GM18907 (cell line): ENCODE data around the gene GNAI3.

Source experiments
- ATAC-seq: cut with Tn5 transposase; IDR thresholded peaks from one replicate; pipeline ENCODE4 v1.9.1; 2021; ENCODE audit warnings: mild to moderate bottlenecking, moderate library complexity; ENCODE audit not compliant: unreplicated experiment

GNAI3 gene

DNA sequence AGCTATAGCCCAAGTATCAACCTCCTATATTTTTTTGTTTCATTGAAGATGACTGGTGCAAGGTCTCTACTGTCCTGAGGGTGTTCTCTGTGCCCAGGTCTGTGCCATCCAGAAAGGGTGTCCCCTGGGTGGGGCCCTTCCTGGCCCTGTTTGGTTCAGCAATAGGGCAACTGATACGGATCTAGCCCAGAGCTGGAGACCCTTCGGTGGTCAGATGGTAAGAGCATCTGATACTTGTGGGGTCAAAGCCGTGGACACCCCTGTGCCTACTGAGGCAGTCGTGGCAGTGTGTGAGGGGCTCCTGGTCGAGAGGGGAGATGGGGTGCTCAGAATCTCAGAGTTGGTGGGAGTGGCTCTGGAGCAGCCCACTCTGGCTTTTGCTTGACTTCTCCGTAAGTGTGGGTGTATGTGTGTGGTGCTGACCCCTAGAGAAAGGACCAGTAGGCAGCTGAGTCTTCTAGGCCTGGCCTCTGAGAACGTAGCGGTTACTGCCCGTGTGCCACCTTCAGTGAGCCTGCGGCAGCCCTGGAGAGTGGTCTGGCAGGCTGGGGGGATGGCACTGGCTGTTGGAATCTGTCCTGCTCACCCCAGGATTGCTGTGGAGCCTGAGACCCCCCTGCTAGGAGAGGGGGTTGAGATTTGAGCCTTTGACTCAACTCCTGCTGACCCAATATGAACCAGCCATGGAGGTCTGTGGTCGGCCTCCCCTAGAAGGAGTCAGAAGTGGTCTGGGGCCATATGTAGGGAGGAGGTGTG is 73.9 kb downstream of the GNAI3 start:
- no peak for ATAC-seq

DNA sequence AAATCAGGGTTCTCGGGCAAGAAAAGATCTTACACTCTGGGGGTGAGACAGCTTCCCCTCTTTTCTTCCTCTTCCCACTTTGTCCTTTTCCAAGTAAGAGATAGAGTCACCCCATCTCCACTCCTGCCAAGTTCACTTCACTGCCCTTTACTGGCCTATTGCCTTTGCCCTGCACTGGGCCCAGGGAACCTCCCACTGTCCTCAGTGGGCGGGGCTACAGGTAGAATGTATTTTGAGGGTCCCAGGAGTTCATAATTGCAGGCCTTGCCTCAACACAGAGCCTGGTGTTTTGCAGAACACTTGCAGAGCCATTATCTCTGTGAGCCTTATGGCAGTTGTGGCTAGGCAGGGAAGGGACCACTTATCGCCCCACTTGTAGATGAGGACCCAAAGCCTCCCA is 74.5 kb downstream of the GNAI3 start:
- ATAC-seq, result no peak

DNA sequence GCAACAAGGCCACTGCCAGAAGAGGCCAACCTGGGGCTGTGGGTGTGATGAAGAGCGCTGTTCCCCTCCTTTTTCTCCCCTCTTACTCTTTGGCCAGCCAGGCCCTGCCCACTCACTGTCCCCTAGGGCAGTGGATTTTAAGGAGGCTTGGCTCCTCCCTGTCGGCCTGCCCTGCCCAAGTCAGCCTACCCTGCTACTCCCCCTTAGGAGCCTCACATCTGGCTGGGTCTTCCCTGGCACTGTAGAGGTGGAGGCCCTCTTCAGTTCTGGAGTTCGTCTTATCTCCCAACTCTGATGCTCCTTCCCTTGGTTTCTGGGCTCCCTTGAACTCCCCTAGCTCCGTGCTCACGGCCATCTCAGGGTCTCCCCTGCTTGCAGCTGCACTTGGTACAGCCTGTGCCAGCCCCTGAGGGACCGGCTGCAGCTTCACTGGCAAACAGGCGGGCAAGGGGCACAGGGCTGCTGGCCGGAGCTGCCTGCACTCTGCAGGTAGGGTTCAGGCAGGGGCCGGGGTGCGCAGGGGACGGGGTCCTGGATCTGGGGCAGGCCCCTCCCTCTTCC is 75.3 kb downstream of the GNAI3 start:
- no peak for ATAC-seq

DNA sequence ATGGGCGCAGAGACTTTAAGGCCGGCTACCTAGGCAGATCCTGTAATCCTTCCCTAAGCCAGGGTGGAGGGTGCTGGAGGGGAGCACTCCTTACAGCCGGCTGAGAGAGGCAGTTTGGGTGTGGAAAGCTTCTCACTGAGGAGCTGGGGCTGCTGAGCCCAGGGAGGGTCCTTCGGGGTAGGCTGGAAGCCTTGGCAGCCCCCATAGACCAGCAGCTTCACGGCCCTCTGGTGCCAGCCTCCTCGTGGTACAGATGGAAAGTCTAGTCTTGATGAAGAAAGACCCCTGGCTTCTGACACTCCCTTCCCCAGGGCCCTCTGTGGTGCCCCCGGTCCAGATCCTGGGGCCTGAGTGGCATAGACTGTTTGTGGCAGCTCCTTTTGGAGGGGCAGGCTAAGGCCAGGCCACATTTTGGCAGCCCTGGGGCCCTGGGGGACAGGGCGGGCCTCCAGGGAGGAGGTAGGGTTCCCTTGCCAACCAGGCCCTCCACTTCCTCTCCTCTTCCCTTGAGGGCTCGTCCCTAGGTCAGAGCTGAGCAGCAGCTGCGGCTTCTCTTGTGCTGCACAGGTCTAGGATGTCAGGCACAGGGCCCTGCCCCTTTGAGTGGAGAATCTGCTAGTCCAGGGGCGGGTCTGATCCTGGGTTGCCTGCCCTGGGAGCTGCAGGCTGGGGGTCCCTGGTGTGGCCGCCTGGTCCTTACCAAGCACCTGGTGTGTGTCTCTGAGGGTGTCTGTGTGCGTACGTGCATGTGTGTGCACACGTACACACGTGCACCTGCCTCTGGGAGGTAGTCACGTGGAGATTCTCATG is 76.0 kb downstream of the GNAI3 start:
- peak; percentile 34 for ATAC-seq

DNA sequence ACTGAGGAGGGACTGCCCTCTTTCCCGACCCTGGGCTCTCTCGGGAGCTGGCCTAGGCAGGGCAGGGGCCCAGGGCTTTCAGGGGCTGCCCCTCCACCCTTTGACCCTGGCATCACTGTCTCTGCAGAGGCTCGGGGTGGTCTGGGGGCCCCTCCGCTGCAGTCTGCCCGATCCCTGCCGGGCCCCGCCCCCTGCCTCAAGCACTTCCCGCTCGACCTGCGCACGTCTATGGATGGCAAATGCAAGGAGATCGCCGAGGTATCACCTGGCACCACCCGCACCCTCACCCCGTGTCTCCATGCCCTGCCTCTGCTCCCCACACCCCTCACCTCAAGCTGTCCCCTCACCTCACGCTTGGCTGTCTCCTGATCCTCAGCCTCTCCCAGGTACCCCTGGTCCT is 76.8 kb downstream of the GNAI3 start:
- ATAC-seq, result no peak

DNA sequence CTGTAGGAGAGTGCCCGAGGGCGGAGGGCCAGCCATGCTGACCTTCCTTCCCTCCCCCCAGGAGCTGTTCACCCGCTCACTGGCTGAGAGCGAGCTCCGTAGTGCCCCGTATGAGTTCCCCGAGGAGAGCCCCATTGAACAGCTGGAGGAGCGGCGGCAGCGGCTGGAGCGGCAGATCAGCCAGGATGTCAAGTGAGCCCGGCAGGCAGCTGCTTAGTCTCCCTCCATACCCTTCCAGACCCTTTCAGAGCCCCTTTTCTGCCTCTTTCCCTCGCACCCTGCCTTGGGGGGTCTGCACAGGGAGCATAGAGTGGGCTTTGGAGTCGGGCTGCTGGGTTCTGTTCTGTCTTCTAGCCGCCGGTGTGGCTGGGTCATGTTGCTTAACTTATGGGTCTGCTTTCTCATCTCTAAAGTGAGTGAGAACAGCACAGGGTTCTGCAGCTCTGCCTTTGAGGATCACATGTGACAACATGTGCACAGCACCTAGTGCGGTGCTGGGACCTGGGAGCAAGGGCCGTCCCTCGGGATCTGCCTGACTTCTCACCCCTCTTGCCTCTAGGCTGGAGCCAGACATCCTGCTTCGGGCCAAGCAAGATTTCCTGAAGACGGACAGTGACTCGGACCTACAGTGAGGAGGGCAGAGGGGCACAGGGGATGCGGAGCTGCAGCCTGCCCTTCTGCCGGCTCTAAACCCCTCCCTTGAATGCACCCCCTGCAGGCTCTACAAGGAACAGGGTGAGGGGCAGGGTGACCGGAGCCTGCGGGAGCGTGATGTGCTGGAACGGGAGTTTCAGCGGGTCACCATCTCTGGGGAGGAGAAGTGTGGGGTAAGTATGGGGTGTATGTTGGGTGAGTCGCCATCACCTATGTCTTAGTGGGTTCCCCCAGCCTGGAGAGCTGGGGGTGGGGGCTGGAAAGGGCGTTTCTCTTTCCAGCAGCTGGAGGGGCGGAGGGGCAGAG is 77.5 kb downstream of the GNAI3 start:
- ATAC-seq, result no peak

DNA sequence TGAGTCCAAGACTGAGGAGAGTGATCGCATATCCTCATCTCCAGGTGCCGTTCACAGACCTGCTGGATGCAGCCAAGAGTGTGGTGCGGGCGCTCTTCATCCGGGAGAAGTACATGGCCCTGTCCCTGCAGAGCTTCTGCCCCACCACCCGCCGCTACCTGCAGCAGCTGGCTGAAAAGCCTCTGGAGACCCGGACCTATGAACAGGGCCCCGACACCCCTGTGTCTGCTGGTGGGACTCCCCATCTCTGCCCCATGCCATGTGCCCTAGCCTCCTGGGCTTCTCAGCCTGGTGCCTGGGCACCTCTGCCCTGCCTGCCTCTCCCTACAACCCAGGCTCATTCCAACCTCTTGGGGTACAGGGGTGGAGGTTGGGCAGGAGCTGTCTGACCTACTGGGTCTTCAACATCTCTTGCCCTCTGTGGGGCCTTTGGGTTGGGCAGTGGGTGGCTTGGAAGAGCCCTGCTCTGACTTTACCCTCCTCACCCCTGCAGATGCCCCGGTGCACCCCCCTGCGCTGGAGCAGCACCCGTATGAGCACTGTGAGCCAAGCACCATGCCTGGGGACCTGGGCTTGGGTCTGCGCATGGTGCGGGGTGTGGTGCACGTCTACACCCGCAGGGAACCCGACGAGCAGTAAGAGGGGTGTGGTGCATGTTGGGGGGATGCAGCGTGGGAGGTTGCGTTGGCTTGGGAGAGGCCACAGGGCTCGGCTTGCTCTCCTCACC is 78.4 kb downstream of the GNAI3 start:
- ATAC-seq, result no peak

DNA sequence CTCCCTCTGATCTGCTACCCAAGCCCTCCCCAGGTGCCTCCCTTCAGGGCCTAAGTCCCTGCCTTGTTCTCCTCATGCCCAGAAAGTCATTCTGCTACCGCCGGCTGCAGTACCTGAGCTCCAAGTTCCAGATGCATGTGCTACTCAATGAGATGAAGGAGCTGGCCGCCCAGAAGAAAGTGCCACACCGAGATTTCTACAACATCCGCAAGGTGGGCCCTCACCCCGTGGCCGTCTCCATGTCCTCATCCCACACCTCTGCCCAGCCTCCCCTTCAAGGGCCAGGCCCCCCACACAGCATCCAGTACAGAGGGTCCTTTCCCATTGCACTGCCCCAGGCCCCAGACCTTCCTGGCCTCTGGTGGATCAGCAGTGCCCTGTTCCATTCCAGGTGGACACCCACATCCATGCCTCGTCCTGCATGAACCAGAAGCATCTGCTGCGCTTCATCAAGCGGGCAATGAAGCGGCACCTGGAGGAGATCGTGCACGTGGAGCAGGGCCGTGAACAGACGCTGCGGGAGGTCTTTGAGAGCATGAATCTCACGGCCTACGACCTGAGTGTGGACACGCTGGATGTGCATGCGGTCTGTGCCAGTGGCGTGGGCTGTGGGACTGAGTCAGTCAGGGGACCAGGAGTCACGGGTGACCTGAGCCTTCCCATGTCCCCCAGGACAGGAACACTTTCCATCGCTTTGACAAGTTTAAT is 79.4 kb downstream of the GNAI3 start:
- no peak for ATAC-seq

DNA sequence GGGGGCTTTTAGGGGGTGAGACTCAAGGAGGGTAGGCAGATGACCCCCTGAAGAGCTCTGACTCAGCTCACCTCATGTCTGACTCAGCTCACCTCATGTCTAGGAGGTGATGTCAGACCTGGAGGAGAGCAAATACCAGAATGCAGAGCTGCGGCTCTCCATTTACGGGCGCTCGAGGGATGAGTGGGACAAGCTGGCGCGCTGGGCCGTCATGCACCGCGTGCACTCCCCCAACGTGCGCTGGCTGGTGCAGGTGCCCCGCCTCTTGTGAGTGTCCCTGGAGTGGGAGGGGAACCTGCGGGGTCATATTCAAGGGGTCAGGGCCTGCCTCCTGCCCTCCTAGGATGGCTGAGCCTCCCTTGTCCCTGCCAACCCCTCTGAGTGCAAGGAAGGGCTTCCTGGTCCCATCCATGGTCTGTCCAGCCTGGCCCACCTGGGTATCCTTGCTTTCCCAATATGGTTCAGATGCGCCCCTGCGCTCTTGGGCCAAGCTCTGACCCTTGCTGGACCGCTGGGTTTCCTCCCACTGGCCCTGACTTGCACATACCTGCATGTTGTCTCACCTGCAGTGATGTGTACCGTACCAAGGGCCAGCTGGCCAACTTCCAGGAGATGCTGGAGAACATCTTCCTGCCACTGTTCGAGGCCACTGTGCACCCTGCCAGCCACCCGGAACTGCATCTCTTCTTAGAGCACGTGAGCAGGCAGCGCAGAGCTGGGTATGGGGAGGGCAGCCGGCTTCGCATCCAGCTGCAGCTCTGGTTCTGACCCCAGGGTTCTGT is 80.3 kb downstream of the GNAI3 start:
- no peak for ATAC-seq

DNA sequence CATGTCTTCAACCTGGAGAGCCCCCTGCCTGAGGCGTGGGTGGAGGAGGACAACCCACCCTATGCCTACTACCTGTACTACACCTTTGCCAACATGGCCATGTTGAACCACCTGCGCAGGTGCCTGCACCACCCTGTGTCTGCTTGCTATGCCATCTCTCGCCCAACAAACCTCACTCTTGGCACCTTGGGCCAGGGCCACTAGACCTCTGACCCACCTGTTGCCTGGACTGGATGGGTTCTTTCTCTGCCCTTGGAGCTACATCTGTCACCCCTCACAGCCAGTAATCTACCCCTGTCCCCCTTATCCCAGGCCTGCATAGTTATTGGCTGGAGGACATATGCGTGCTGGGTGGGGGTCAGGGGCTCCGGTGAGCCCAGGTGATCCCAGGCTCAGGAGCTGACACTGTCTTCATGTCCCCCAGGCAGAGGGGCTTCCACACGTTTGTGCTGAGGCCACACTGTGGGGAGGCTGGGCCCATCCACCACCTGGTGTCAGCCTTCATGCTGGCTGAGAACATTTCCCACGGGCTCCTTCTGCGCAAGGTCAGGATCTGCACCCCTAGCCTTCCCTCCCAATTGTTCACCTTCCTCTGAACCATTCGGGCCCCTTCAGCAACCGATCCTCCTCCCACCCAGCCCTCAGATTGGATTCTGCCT is 81.1 kb downstream of the GNAI3 start:
- no peak for ATAC-seq

DNA sequence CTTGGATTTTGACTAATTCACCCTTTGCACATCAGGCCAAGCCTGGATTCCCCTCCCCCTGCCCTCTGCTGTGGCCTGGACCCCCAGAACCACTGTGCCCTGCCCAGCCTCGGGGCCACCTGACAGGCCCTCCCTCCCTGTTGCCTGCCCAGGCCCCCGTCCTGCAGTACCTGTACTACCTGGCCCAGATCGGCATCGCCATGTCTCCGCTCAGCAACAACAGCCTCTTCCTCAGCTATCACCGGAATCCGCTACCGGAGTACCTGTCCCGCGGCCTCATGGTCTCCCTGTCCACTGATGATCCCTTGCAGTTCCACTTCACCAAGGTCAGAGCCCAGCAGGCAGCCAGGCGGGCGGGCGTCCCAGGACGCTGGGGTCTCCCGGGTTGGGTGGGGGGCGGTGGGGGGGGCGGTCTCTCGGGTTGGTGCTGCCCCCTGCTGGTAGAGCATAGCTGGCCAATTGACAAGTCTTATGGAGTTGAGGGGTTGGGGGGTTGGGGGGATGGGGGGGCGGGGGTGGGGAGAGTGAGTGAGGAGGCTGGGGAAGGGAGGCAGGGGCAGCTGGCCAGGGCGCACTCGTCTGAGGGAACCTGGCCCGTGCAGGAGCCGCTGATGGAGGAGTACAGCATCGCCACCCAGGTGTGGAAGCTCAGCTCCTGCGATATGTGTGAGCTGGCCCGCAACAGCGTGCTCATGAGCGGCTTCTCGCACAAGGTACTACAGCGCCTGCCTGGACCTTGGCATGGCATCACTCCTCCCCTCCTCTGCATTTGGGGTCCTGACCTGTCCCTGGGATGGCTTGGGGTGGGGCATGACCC is 81.9 kb downstream of the GNAI3 start:
- no peak for ATAC-seq

DNA sequence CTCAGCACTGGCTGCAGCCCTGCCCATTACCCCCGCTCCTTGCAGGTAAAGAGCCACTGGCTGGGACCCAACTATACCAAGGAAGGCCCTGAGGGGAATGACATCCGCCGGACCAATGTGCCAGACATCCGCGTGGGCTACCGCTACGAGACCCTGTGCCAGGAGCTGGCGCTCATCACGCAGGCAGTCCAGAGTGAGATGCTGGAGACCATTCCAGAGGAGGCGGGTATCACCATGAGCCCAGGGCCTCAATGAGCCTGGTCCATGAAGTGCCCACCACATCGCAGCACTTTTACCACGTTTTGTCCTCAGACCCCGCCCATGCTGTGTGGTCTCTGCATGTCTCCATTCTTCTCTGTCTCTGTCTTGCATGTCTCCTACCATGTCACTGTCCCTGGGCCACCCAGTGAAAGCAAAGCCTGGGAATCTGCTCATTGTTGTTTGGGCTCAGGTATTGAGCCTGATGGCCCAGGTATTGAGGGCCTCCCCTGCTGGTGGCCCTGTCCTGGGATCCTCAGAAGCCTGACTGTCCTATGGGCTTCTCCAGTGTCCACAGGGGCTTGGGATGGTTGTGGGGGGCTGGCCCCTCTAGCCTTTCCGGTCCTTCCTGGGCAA is 82.6 kb downstream of the GNAI3 start:
- no peak for ATAC-seq

DNA sequence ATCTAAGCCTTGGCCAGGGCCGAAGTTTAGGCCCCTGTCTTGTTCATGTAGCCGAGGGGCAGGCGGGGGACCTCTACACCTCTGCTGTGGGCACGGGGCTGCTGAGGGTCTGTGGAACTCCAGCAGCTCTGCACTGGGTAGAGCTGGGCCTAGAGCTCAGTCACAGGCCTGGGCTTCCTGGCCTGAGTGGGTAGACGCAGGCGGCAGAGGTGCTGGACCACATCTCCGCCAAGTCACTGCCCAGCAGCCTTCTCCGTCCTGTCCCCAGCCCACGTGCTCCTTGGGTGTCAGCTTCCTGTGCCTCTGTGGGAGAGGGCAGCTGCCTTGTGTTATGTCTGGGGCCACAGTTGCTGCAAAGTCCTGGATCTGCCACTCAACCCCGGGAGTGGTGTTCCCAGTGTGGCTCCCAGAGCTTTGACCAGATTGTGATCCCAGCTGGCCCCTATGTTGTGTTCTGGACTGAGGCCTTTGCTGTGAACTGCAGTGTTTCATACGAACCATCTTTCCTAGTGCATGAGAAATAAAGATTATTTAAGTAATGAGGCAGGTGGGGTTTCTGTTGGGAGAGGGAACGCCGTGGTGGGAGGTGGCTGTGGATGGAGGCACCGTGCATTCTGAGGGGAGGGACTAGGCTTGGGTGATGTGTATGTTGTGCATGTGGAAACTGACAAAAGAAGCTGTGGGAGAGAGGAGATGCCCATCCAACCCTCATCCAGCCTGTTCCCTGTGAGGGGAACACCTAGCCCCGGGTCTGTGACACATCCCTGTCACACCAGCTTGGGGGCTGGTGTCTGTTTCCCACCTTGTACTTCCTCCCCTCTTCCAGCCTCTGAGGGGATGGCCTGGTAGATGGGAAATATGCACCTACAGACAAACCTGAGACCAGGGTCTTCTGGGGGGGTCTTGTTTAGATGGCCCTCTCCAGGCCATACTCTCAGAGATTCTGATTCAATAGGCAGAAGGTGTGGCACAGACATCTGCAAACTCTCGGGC is 83.4 kb downstream of the GNAI3 start:
- ATAC-seq, result no peak

DNA sequence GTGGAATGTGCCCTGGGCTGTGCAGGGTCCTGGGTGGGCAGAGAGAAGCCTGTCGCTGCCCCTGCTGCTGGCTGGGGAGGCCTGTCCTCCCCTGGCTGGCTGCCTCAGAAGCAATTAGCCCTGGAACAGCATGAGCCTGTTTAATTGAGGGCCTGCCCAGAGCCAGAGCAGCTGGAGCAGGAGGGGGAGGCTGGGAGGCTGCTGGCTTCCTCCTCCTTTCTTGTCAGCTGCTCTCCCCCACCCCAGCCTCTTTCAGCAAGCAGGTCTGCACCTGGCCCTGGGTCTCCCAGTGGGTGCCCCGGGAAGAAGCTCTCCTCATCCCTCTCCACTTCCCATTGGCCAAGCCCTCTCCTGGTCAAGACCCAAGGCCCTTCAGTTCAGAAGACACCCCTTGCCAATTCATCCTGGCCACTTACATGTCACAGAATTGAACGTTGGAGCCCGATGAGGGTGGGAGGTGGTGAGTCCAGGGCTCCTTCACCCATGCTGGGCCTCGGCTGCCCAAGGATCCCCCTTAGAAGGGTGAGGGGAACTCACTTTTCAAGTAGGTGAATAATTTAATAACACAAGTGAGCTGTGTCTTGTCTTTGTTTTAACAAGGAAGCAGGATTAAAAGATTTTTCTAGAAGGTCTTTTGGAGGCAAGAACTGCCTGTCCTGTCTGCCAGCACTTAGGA is 84.4 kb downstream of the GNAI3 start:
- ATAC-seq, result no peak

DNA sequence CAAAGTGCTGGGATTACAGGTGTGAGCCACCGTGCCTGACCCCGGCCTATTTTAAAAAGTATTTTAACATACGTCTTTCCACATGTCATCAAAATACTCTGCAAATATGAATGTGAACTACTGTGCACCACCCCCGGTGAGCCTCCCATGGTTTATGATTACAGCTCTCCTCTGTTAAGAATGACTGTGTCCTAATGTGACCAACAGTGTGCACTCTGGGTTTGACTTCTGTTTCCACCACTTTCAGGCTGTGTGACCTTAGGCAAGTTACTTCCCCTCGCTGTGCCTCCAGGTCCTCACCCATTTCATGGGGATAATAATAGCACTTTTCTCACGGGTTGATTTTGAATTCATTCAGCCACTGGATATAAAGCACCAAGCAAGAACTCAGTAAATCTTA is 85.9 kb downstream of the GNAI3 start:
- no peak for ATAC-seq
